H9 (cell line): ENCODE measurements around the gene RNF5. TPM values are rescaled to one million over a fixed set of nuclear protein-coding genes. Genes with fewer than 3 reads are reported as not detected.

Experiments
- DNase-seq: peaks from one replicate; pipeline ENCODE4 v3.0.0-alpha.2; 2017
- H2AFZ ChIP-seq: one replicate; pipeline ENCODE4 v1.6.1; 2013; ENCODE audit warnings: mild to moderate bottlenecking, low read length, control low read depth, moderate library complexity
- H2AK5ac ChIP-seq: 2 replicates; pipeline ENCODE4 v1.6.1; 2013; ENCODE audit warnings: low read length, control low read depth, mixed read lengths; ENCODE audit not compliant: insufficient read length
- H2BK120ac ChIP-seq: one replicate; pipeline ENCODE4 v1.6.1; 2013; ENCODE audit warnings: low read depth, mild to moderate bottlenecking, low read length, control low read depth, inconsistent platforms; ENCODE audit not compliant: poor library complexity, severe bottlenecking
- H2BK12ac ChIP-seq: 2 replicates; pipeline ENCODE4 v1.6.1; 2013; ENCODE audit warnings: low read length, control low read depth, mixed read lengths, low read depth; ENCODE audit not compliant: insufficient read length
- H2BK15ac ChIP-seq: 2 replicates; pipeline ENCODE4 v1.6.1; 2013; ENCODE audit warnings: low read depth, low read length, control low read depth
- H2BK20ac ChIP-seq: one replicate; pipeline ENCODE4 v1.6.1; 2013; ENCODE audit warnings: low read depth, mild to moderate bottlenecking, low read length, control low read depth, inconsistent platforms; ENCODE audit not compliant: poor library complexity, severe bottlenecking
- H2BK5ac ChIP-seq: 2 replicates; pipeline ENCODE4 v1.6.1; 2013; ENCODE audit warnings: low read length, control low read depth, mixed read lengths; ENCODE audit not compliant: insufficient read length
- H3K14ac ChIP-seq: 2 replicates; pipeline ENCODE4 v1.6.1; 2013; ENCODE audit warnings: low read length, control low read depth; ENCODE audit not compliant: insufficient read depth
- H3K18ac ChIP-seq: 2 replicates; pipeline ENCODE4 v1.6.1; 2013; ENCODE audit warnings: low read depth, mild to moderate bottlenecking, mixed read lengths, low read length, control low read depth; ENCODE audit not compliant: insufficient read length
- H3K23ac ChIP-seq: 2 replicates; pipeline ENCODE4 v1.6.1; 2013; ENCODE audit warnings: low read length, control low read depth, mixed read lengths, low read depth; ENCODE audit not compliant: insufficient read length
- H3K23me2 ChIP-seq: 2 replicates; pipeline ENCODE4 v1.6.1; 2013; ENCODE audit warnings: low read depth, mild to moderate bottlenecking, mixed read lengths, low read length, control low read depth; ENCODE audit not compliant: insufficient read length, poor library complexity, severe bottlenecking
- H3K27ac ChIP-seq: 2 replicates; pipeline ENCODE4 v1.5.1; 2013; ENCODE audit warnings: low read length, control low read depth, mixed read lengths, low read depth; ENCODE audit not compliant: insufficient read length
- H3K27me3 ChIP-seq: 2 replicates; pipeline ENCODE4 v1.6.1; 2013; ENCODE audit warnings: low read length, control low read depth, inconsistent platforms; ENCODE audit not compliant: insufficient read depth
- H3K4ac ChIP-seq: 2 replicates; pipeline ENCODE4 v1.6.1; 2013; ENCODE audit warnings: low read depth, mild to moderate bottlenecking, control low read depth, inconsistent platforms, low read length, moderate library complexity
- H3K4me1 ChIP-seq: 2 replicates; pipeline ENCODE4 v1.6.1; 2013; ENCODE audit warnings: low read length, control low read depth, inconsistent platforms; ENCODE audit not compliant: insufficient read depth
- H3K4me2 ChIP-seq: 2 replicates; pipeline ENCODE4 v1.6.1; 2013; ENCODE audit warnings: low read length, control low read depth, mixed read lengths; ENCODE audit not compliant: insufficient read length, insufficient read depth
- H3K56ac ChIP-seq: 2 replicates; pipeline ENCODE4 v1.6.1; 2013; ENCODE audit warnings: low read depth, mild to moderate bottlenecking, mixed read lengths, low read length, control low read depth; ENCODE audit not compliant: insufficient read length
- H3K79me1 ChIP-seq: 2 replicates; pipeline ENCODE4 v1.6.1; 2013; ENCODE audit warnings: low read depth, mild to moderate bottlenecking, moderate library complexity, low read length, control low read depth, inconsistent platforms; ENCODE audit not compliant: insufficient read depth, poor library complexity, severe bottlenecking
- H3K79me2 ChIP-seq: 2 replicates; pipeline ENCODE4 v1.6.1; 2013; ENCODE audit warnings: low read length, control low read depth, inconsistent platforms; ENCODE audit not compliant: insufficient read depth
- H3K9ac ChIP-seq: 2 replicates; pipeline ENCODE4 v1.6.1; 2013; ENCODE audit warnings: low read length, control low read depth, mixed read lengths; ENCODE audit not compliant: insufficient read length; ENCODE audit errors: extremely low read depth
- H3K9me3 ChIP-seq: one replicate; pipeline ENCODE4 v1.6.1; 2013; ENCODE audit warnings: low read depth, low read length, inconsistent platforms; ENCODE audit not compliant: control insufficient read depth
- H3T11ph ChIP-seq: one replicate; pipeline ENCODE4 v1.6.1; 2013; ENCODE audit warnings: mild to moderate bottlenecking, low read length, control low read depth, inconsistent platforms
- H4K20me1 ChIP-seq: one replicate; pipeline ENCODE4 v1.6.1; 2013; ENCODE audit not compliant: control insufficient read depth, insufficient read length, insufficient read depth
- H4K5ac ChIP-seq: 2 replicates; pipeline ENCODE4 v1.6.1; 2013; ENCODE audit warnings: low read depth, mild to moderate bottlenecking, mixed read lengths, low read length, control low read depth; ENCODE audit not compliant: insufficient read length
- H4K8ac ChIP-seq: replicated peaks from 2 replicates; pipeline ENCODE4 v1.6.1; 2013; ENCODE audit warnings: low read length, control low read depth, mixed read lengths, low read depth; ENCODE audit not compliant: insufficient read length
- H4K91ac ChIP-seq: 2 replicates; pipeline ENCODE4 v1.6.1; 2013; ENCODE audit warnings: low read depth, mild to moderate bottlenecking, moderate library complexity, mixed read lengths, low read length, control low read depth; ENCODE audit not compliant: insufficient read length
- H3K27ac Mint-ChIP-seq, 3 experiments: 2 replicates in 2 of 3; 3 replicates in 1 of 3; pipeline ENCODE4 v1.8.0; 2020 to 2021; ENCODE audit warnings: mixed read lengths in 3 of 3, mild to moderate bottlenecking in 1 of 3, moderate library complexity in 1 of 3
- H3K27me3 Mint-ChIP-seq: 2 replicates; pipeline ENCODE4 v1.8.0; 2021; ENCODE audit warnings: low read depth, mild to moderate bottlenecking, moderate library complexity, mixed read lengths
- H3K36me3 Mint-ChIP-seq, 3 experiments: 2 replicates in 2 of 3; 3 replicates in 1 of 3; pipeline ENCODE4 v1.8.0; 2020 to 2021; ENCODE audit warnings: low read depth in 3 of 3, mixed read lengths in 3 of 3; ENCODE audit not compliant: insufficient read depth in 1 of 3
- H3K4me1 Mint-ChIP-seq, 2 experiments: 2 replicates each; pipeline ENCODE4 v1.8.0; 2020; ENCODE audit warnings: mixed read lengths in 2 of 2
- H3K4me3 Mint-ChIP-seq, 2 experiments: 2 replicates in 1 of 2; 3 replicates in 1 of 2; pipeline ENCODE4 v1.8.0; 2020 to 2021; ENCODE audit warnings: mild to moderate bottlenecking in 2 of 2, mixed read lengths in 2 of 2, moderate library complexity in 1 of 2
- H3K9me3 Mint-ChIP-seq, 2 experiments: 2 replicates in 1 of 2; 3 replicates in 1 of 2; pipeline ENCODE4 v1.8.0; 2020; ENCODE audit warnings: mild to moderate bottlenecking in 2 of 2, mixed read lengths in 2 of 2, moderate library complexity in 1 of 2
- CTCF ChIP-seq: fragments of 200-600 bp; sonication (generic); conservative IDR thresholded peaks from 3 replicates; pipeline ENCODE4 v1.8.0; 2021; ENCODE audit warnings: antibody characterized with exemption, mild to moderate bottlenecking
- WGBS: extraction: QIAGEN DNeasy Blood & Tissue Kit; methylation state at CpG from one replicate; pipeline ENCODE4 v1.1.7; 2013; ENCODE audit warnings: missing lambda C conversion rate, low lambda C conversion rate, mixed read lengths; ENCODE audit not compliant: insufficient read length; ENCODE audit errors: extremely low coverage; 5-methylcytosine and 5-hydroxymethylcytosine counted together
- total RNA-seq: library from RNA; stranded (reverse); gene quantifications from 2 replicates; pipeline ENCODE4 v1.2.1, GENCODE V29; 2021

The RNF5 gene
- total RNA-seq, 1 experiment from 2014 or later = 116 TPM

- Histone ChIP-seq H2BK120ac (no peak overlapping the region), H2BK20ac (no peak overlapping the region), H3K14ac (no peak overlapping the region), H2AK5ac (no peak overlapping the region), H2BK5ac (no peak overlapping the region), H3K27me3 (no peaks in the 10 kb centered on the region), H3K23me2 (peaks cover 4% of the 10 kb centered on the region), H3K27ac (no peak overlapping the region), H3K4ac (no peak overlapping the region), H3K79me2 (no peaks in the 10 kb centered on the region), H4K5ac (no peak overlapping the region), H4K8ac (no peak overlapping the region), H3K4me2 (no peak overlapping the region), H3K23ac (no peak overlapping the region), H3K79me1 (no peaks in the 10 kb centered on the region), H2BK12ac (no peak overlapping the region), H2BK15ac (no peak overlapping the region), H3K18ac (no peak overlapping the region), H3K56ac (no peak overlapping the region), H3T11ph (no peak overlapping the region), H4K20me1 (no peaks in the 10 kb centered on the region), H2AFZ (no peak overlapping the region), H4K91ac (no peak overlapping the region), H3K9me3 (no peaks in the 10 kb centered on the region), H3K9ac (no peak overlapping the region), H3K4me1 (no peaks in the 10 kb centered on the region; the same call in 1 of the 2 replicates)
- Mint-ChIP-seq H3K4me1 (peaks cover 6 to 11% of the 10 kb centered on the region in 2 experiments), H3K27me3 (peaks cover 3% of the 10 kb centered on the region), H3K9me3 (no peaks in the 10 kb centered on the region), H3K36me3 (no peaks in the 10 kb centered on the region), H3K27ac (no peak overlapping the region), H3K4me3 (no peak overlapping the region)
- WGBS = no CpG with 5 or more reads among the region's 13 CpGs
- no peak for TF ChIP-seq CTCF
- no peak for DNase-seq
Observed at GRCh38 chr6:32200711-32201475, 22.7 kb downstream of the RNF5 start.
